CD4-positive, alpha-beta memory T cell (primary cell): ENCODE results near the gene MYORG. TPM values are rescaled to one million over a fixed set of nuclear protein-coding genes. Genes with fewer than 3 reads are reported as not detected.

Experiments used
- CTCF ChIA-PET: fragments of 350-600 bp; sonication (Branson Sonifier 250); formaldehyde crosslinking; loops from one replicate; lab custom pipeline; 2021; ENCODE audit warnings: inconsistent platforms; ENCODE audit not compliant: partially characterized antibody; lab: Charles Lee
- POLR2A ChIA-PET: fragments of 350-600 bp; sonication (Branson Sonifier 250); formaldehyde crosslinking; loops from one replicate; lab custom pipeline; 2021; ENCODE audit not compliant: partially characterized antibody; lab: Charles Lee
- DNase-seq, 5 donors: peaks; one replicate each; pipeline versions ENCODE4 v3.0.0 to v3.0.0-alpha.2; 2020 to 2022; ENCODE audit warnings: mixed read lengths in 1 of 5
- H3K27ac ChIP-seq: one replicate; pipeline ENCODE4 v1.7.0; 2013; ENCODE audit warnings: low read depth, low read length
- H3K27me3 ChIP-seq: 2 replicates; pipeline ENCODE4 v1.7.0; 2013; ENCODE audit warnings: mild to moderate bottlenecking, low read length, moderate library complexity; ENCODE audit not compliant: insufficient read depth
- H3K36me3 ChIP-seq: 2 replicates; pipeline ENCODE4 v1.7.0; 2013; ENCODE audit warnings: mild to moderate bottlenecking, low read length, moderate library complexity; ENCODE audit not compliant: insufficient read depth
- H3K4me1 ChIP-seq: 2 replicates; pipeline ENCODE4 v1.7.0; 2013; ENCODE audit warnings: mild to moderate bottlenecking, low read length, moderate library complexity; ENCODE audit not compliant: insufficient read depth
- H3K4me3 ChIP-seq, 2 donors: one replicate each; pipeline ENCODE4 v1.7.0; 2013; ENCODE audit warnings: low read length in 2 of 2, mild to moderate bottlenecking in 1 of 2
- H3K9me3 ChIP-seq, 2 donors: one replicate each; pipeline ENCODE4 v1.7.0; 2013; ENCODE audit warnings: low read length in 2 of 2, control low read depth in 1 of 2; ENCODE audit not compliant: control insufficient read depth in 1 of 2
- H3K27ac Mint-ChIP-seq, 7 donors: one replicate each; pipeline ENCODE4 v1.8.0; 2020 to 2021; ENCODE audit warnings: mixed read lengths in 7 of 7, mild to moderate bottlenecking in 6 of 7, inconsistent platforms in 3 of 7, moderate library complexity in 3 of 7
- H3K27me3 Mint-ChIP-seq, 2 donors: one replicate each; pipeline ENCODE4 v1.8.0; 2020 to 2021; ENCODE audit warnings: mixed read lengths in 2 of 2
- H3K36me3 Mint-ChIP-seq, 2 donors: one replicate each; pipeline ENCODE4 v1.8.0; 2020 to 2021; ENCODE audit warnings: mixed read lengths in 2 of 2, inconsistent platforms in 1 of 2, mild to moderate bottlenecking in 1 of 2
- H3K4me1 Mint-ChIP-seq, 4 donors: one replicate each; pipeline ENCODE4 v1.8.0; 2020 to 2021; ENCODE audit warnings: mixed read lengths in 4 of 4, mild to moderate bottlenecking in 1 of 4
- H3K4me3 Mint-ChIP-seq, 8 donors: one replicate each; pipeline ENCODE4 v1.8.0; 2020 to 2021; ENCODE audit warnings: mixed read lengths in 8 of 8, mild to moderate bottlenecking in 7 of 8, moderate library complexity in 6 of 8, inconsistent platforms in 3 of 8
- H3K9me3 Mint-ChIP-seq, 8 donors: one replicate each; pipeline ENCODE4 v1.8.0; 2020 to 2021; ENCODE audit warnings: mixed read lengths in 8 of 8, mild to moderate bottlenecking in 5 of 8, inconsistent platforms in 3 of 8, moderate library complexity in 1 of 8
- intact Hi-C: fragments of 100-400 bp; cut with micrococcal nuclease; formaldehyde crosslinking; loops from one replicate; pipeline ENCODE4 v1.15.1; 2023
- polyA plus RNA-seq, 2 donors: library from polyadenylated mRNA; unstranded; fragments of 300-500 nt; fragmentation: Illumina TruSeq; gene quantifications; one replicate each; pipeline ENCODE4 v1.2.3, GENCODE V29; 2021
- total RNA-seq, 2 experiments: library from RNA; stranded (reverse); gene quantifications; one replicate each; pipeline ENCODE4 v1.2.3, GENCODE V29; 2021

MYORG gene
- total and polyA plus RNA-seq, 4 experiments from 2014 or later = 0.09 to 1.4 (median 0.94) TPM

GRCh38 chr9:34408173-34408572, 31.5 kb upstream of the MYORG start:
- intact Hi-C loops = no loop called here
- no peaks in the 10 kb centered on the region for H3K27me3 ChIP-seq
- Mint-ChIP-seq H3K9me3 (peaks cover 0 to 2% (median 0%) of the 10 kb centered on the region in 8 donors), H3K4me1 (no peaks in the 10 kb centered on the region), H3K4me3 (no peak overlapping the region), H3K27ac (no peak overlapping the region), H3K36me3 (peaks cover 1 to 11% of the 10 kb centered on the region in 2 donors), H3K27me3 (no peaks in the 10 kb centered on the region)
- no peak overlapping the region for H3K27ac ChIP-seq
- H3K36me3 ChIP-seq = peaks cover 4% of the 10 kb centered on the region
- POLR2A ChIA-PET = no interaction called here
- CTCF ChIA-PET = no interaction called here
- no peaks in the 10 kb centered on the region for H3K9me3 ChIP-seq
- DNase-seq = no peak
- no peak overlapping the region for H3K4me3 ChIP-seq
- no peaks in the 10 kb centered on the region for H3K4me1 ChIP-seq

GRCh38 chr9:34406219-34406618, 29.5 kb upstream of the MYORG start:
- peaks cover 11 to 21% of the 10 kb centered on the region in 2 donors for H3K36me3 Mint-ChIP-seq
- Histone ChIP-seq H3K27me3 (no peaks in the 10 kb centered on the region), H3K9me3 (no peaks in the 10 kb centered on the region), H3K36me3 (peaks cover 10% of the 10 kb centered on the region), H3K4me3 (no peak overlapping the region), H3K4me1 (no peaks in the 10 kb centered on the region), H3K27ac (no peak overlapping the region)
- CTCF ChIA-PET = interaction anchor here (1.4 kb wide), 1 partner anchor 185 kb away, joined by 6 read pairs; no protein-coding TSS in a partner anchor
- H3K27me3 Mint-ChIP-seq = no peaks in the 10 kb centered on the region
- intact Hi-C loops = no loop called here
- no peak overlapping the region for H3K4me3 Mint-ChIP-seq
- peak overlapping the region in 2 of 7 donors; percentile 12 to 81 for H3K27ac Mint-ChIP-seq
- no peaks in the 10 kb centered on the region for H3K9me3 Mint-ChIP-seq
- POLR2A ChIA-PET = no interaction called here
- no peak for DNase-seq
- H3K4me1 Mint-ChIP-seq = no peaks in the 10 kb centered on the region

- no peak for DNase-seq
- Histone ChIP-seq H3K27ac (no peak overlapping the region), H3K27me3 (no peaks in the 10 kb centered on the region), H3K36me3 (peaks cover 10% of the 10 kb centered on the region), H3K4me1 (no peaks in the 10 kb centered on the region), H3K4me3 (no peak overlapping the region), H3K9me3 (no peaks in the 10 kb centered on the region)
- no peaks in the 10 kb centered on the region for H3K9me3 Mint-ChIP-seq
- H3K27me3 Mint-ChIP-seq = no peaks in the 10 kb centered on the region
- POLR2A ChIA-PET = no interaction called here
- H3K36me3 Mint-ChIP-seq = peaks cover 11 to 23% of the 10 kb centered on the region in 2 donors
- CTCF ChIA-PET = interaction anchor here (0.6 to 4.2 kb wide), 7 partner anchors 10 to 198 kb away, joined by 3 to 65 read pairs (median 12); no protein-coding TSS in a partner anchor
- intact Hi-C loops = no loop called here
- H3K4me1 Mint-ChIP-seq = no peaks in the 10 kb centered on the region
- H3K27ac Mint-ChIP-seq = no peak overlapping the region
- H3K4me3 Mint-ChIP-seq = no peak overlapping the region
Observed at GRCh38 chr9:34405719-34406118, 29.0 kb upstream of the MYORG start.

GRCh38 chr9:34403554-34404380, 27.1 kb upstream of the MYORG start:
- ChIA-PET CTCF (interaction anchor here (0.5 to 4.2 kb wide), 43 partner anchors 9 to 721 kb away, joined by 3 to 65 read pairs (median 5); partner anchors contain the start of gene DCTN3), POLR2A (no interaction called here)
- Mint-ChIP-seq H3K36me3 (peaks cover 20 to 31% of the 10 kb centered on the region in 2 donors), H3K27ac (peak overlapping the region in 1 of 7 donors; percentile 52), H3K27me3 (no peaks in the 10 kb centered on the region), H3K4me1 (no peaks in the 10 kb centered on the region), H3K9me3 (no peaks in the 10 kb centered on the region), H3K4me3 (no peak overlapping the region)
- DNase-seq = peak; percentile 34 to 53 (median 43)
- Histone ChIP-seq H3K27ac (no peak overlapping the region), H3K27me3 (no peaks in the 10 kb centered on the region), H3K36me3 (peaks cover 10% of the 10 kb centered on the region), H3K4me1 (no peaks in the 10 kb centered on the region), H3K4me3 (no peak overlapping the region), H3K9me3 (no peaks in the 10 kb centered on the region)
- intact Hi-C loops = loop anchor here (1.0 kb wide), 2 partner anchors 97 to 188 kb away; no protein-coding TSS in a partner anchor

- Mint-ChIP-seq H3K27me3 (no peaks in the 10 kb centered on the region), H3K36me3 (peaks cover 21 to 31% of the 10 kb centered on the region in 2 donors), H3K9me3 (no peaks in the 10 kb centered on the region), H3K4me1 (no peaks in the 10 kb centered on the region), H3K4me3 (no peak overlapping the region), H3K27ac (no peak overlapping the region)
- Histone ChIP-seq H3K4me3 (no peak overlapping the region), H3K27ac (no peak overlapping the region), H3K9me3 (no peaks in the 10 kb centered on the region), H3K36me3 (peaks cover 10% of the 10 kb centered on the region), H3K27me3 (no peaks in the 10 kb centered on the region), H3K4me1 (no peaks in the 10 kb centered on the region)
- intact Hi-C loops = no loop called here
- ChIA-PET POLR2A (no interaction called here), CTCF (no interaction called here)
- DNase-seq = no peak
Observed at GRCh38 chr9:34400686-34401602, 24.2 kb upstream of the MYORG start.

GRCh38 chr9:34400275-34400674, 23.6 kb upstream of the MYORG start:
- peaks cover 10% of the 10 kb centered on the region for H3K36me3 ChIP-seq
- no peaks in the 10 kb centered on the region for H3K9me3 Mint-ChIP-seq
- no peaks in the 10 kb centered on the region for H3K4me1 ChIP-seq
- ChIA-PET POLR2A (no interaction called here), CTCF (no interaction called here)
- no peaks in the 10 kb centered on the region for H3K4me1 Mint-ChIP-seq
- intact Hi-C loops = no loop called here
- no peaks in the 10 kb centered on the region for H3K27me3 Mint-ChIP-seq
- no peak overlapping the region for H3K4me3 ChIP-seq
- no peak for DNase-seq
- no peak overlapping the region for H3K27ac Mint-ChIP-seq
- H3K36me3 Mint-ChIP-seq = peaks cover 21 to 31% of the 10 kb centered on the region in 2 donors
- no peaks in the 10 kb centered on the region for H3K9me3 ChIP-seq
- H3K27me3 ChIP-seq = no peaks in the 10 kb centered on the region
- no peak overlapping the region for H3K4me3 Mint-ChIP-seq
- H3K27ac ChIP-seq = no peak overlapping the region

GRCh38 chr9:34399729-34400128, 23.0 kb upstream of the MYORG start:
- CTCF ChIA-PET = no interaction called here
- no peaks in the 10 kb centered on the region for H3K9me3 Mint-ChIP-seq
- H3K4me3 Mint-ChIP-seq = no peak overlapping the region
- no peaks in the 10 kb centered on the region for H3K27me3 ChIP-seq
- H3K27ac Mint-ChIP-seq = no peak overlapping the region
- intact Hi-C loops = no loop called here
- no peaks in the 10 kb centered on the region for H3K9me3 ChIP-seq
- H3K36me3 ChIP-seq = peaks cover 10% of the 10 kb centered on the region
- H3K4me1 ChIP-seq = no peaks in the 10 kb centered on the region
- H3K36me3 Mint-ChIP-seq = peaks cover 21 to 28% of the 10 kb centered on the region in 2 donors
- no peak overlapping the region for H3K4me3 ChIP-seq
- no peak for DNase-seq
- no peaks in the 10 kb centered on the region for H3K27me3 Mint-ChIP-seq
- H3K4me1 Mint-ChIP-seq = no peaks in the 10 kb centered on the region
- POLR2A ChIA-PET = no interaction called here
- no peak overlapping the region for H3K27ac ChIP-seq
